K562 (cell line): ENCODE data around the gene ABI3BP.

Experiments used
- CTCF ChIP-seq, 3 experiments: IDR thresholded peaks in 2 of 3; conservative IDR thresholded peaks in 1 of 3; 2 replicates each; pipeline ENCODE4 v1.5.1; 2011 to 2012; ENCODE audit warnings: low read length in 3 of 3, mild to moderate bottlenecking in 3 of 3, control low read depth in 2 of 3, improper control_type of control experiment in 1 of 3, inconsistent platforms in 1 of 3, low read depth in 1 of 3, mixed read lengths in 1 of 3, moderate library complexity in 1 of 3; ENCODE audit not compliant: insufficient read depth in 2 of 3
- NCOR1 ChIP-seq: fragments of 450-650 bp; IDR thresholded peaks from 2 replicates; pipeline ENCODE4 v1.6.1; 2016; ENCODE audit warnings: mild to moderate bottlenecking, moderate library complexity
- SP1 ChIP-seq: sonication (generic); formaldehyde crosslinking; IDR thresholded peaks from 2 replicates; pipeline ENCODE4 v1.8.1; 2022; ENCODE audit warnings: mild to moderate bottlenecking, missing genetic modification reagents
- TAF1 ChIP-seq: IDR thresholded peaks from 2 replicates; pipeline ENCODE4 v1.6.1; 2011; ENCODE audit warnings: mild to moderate bottlenecking, low read length, moderate library complexity; ENCODE audit not compliant: insufficient read depth, control insufficient read depth, severe bottlenecking; ENCODE audit errors: extremely low read depth

GRCh38 chr3:100781301-100781700, 211.9 kb downstream of the ABI3BP start:
- TF ChIP-seq SP1 (CRISPR knock-in tag) = no peak
- TF ChIP-seq NCOR1 = no peak
- TF ChIP-seq CTCF (IDR thresholded peaks at IDR 0.05 in 2 of 3, conservative IDR thresholded peaks at IDR 0.05 in 1 of 3; ENCODE audit: insufficient read depth in 2 of 3, low read depth in 1 of 3, low read length in 3 of 3) = no peak
- no peak for TF ChIP-seq TAF1
